Islet of Langerhans (tissue), 1 donor: ENCODE results near the gene CAMLG.
"Not testable (repeated sequence)": the region's sequence is repeated elsewhere in the genome, so short reads cannot be mapped to it uniquely, and the experiment has no call there.

Source experiments
- FAIRE-seq: peaks from one replicate; lab custom pipeline; 2011; peaks lifted over from hg19 to GRCh38; lab: Jason Lieb, UNC

CAMLG gene

GRCh38 chr5:134738133-134738962 lies at the start of gene CAMLG:
TSS of gene CAMLG (plus strand) at chr5:134738548. CDS start at chr5:134738621, 73 bp downstream.
- FAIRE-seq = no peak

GRCh38 chr5:134690144-134690543 lies 48.2 kb upstream of the CAMLG start:
- FAIRE-seq = not testable (repeated sequence)

GRCh38 chr5:134692722-134693121 lies 45.6 kb upstream of the CAMLG start:
- FAIRE-seq = no peak

DNA sequence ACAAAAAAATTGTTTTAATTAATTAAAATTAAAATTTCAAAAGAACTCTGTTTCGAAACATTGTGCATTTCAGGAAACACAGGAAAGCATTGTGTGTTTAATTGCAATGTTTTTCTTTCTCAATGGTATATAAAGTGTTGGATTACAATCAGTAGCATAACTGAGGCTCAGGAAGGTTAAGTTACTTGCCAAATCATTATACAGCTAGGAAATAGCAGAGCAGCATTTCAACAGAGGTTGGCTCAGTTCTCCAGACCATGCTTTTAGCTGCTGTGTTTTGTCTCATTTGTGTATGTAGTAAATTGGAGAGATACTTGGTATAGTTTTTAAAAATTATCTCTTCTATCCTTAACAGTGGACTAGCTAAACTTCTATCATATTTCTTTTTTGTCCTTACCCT lies 30.0 kb upstream of the CAMLG start:
- no peak for FAIRE-seq

- no peak for FAIRE-seq
These were observed 24.2 kb upstream of the CAMLG start for GRCh38 chr5:134714120-134714519.

DNA sequence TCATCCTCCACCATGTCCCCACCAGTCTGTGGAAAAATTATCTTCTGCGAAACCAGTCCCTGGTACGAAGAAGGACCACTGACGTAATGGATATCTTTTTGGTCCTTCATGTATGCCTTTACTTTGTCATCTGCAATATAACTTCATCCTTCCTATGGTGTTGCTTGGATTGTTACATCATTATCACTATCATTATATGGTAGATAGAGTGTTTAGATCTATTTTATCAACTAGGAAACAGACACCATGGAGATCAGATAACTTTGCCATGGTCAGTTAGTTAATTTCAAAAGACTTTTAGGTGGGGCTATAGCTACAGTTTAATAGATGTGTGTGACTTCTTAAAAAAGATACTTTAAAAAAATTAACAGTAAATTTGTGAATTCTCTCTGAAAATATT lies 23.8 kb upstream of the CAMLG start:
- no peak for FAIRE-seq

DNA sequence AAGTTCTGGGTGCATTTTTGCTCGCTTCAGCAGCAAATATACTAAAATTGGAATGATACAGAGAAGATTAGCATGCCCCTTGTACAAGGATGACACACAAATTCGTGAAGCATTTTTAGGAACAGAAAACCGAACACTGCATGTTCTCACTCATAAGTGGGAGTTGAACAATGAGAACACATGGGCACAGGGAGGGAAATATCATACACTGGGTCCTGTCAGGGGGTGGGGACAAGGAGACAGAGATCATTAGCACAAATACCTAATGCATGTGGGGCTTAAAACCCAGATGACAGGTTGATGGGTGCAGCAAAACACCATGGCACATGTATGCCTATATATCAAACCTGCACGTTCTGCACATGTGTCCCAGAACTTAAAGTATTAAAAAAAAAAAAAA lies 22.9 kb upstream of the CAMLG start:
- not testable (repeated sequence) for FAIRE-seq

DNA sequence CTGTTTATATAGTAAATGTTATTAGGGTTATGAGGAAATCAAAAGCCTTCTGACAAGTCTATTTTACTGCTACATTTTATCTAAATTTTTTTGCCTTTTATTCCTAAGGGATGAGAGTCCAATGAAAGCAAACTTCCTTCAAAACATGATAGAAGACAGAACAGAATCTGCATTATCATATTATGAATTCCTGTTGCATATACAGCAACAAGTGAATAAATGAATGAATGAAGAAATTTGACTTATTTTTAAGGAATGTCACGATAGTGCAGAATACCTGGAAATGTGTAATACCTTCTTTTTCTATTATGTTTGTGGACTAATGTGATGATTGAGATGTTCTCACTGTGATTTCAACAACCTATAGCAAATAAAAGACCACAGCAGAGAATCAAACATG lies 13.5 kb upstream of the CAMLG start:
- FAIRE-seq = no peak

GRCh38 chr5:134732819-134733218 lies 5.5 kb upstream of the CAMLG start:
- FAIRE-seq = no peak

DNA sequence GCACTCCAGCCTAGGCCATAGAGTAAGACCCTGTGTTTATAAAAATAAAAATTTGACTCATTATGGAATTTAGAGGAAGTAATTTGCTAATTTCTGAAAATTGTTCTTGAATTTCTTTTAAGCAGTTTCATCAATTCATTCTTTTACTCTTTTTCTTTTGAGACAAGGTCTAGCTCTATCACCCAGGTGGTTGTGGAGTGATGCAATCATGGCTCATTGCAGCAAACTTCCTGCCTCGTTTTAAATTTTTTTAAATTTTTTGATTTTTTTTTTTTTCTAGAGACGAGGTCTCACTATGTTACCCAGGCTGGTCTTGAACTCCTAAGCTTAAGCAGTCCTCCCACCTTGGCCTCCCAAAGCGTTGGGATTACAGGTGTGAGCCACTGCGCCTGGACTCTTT lies 3.1 kb upstream of the CAMLG start:
- FAIRE-seq = no peak

DNA sequence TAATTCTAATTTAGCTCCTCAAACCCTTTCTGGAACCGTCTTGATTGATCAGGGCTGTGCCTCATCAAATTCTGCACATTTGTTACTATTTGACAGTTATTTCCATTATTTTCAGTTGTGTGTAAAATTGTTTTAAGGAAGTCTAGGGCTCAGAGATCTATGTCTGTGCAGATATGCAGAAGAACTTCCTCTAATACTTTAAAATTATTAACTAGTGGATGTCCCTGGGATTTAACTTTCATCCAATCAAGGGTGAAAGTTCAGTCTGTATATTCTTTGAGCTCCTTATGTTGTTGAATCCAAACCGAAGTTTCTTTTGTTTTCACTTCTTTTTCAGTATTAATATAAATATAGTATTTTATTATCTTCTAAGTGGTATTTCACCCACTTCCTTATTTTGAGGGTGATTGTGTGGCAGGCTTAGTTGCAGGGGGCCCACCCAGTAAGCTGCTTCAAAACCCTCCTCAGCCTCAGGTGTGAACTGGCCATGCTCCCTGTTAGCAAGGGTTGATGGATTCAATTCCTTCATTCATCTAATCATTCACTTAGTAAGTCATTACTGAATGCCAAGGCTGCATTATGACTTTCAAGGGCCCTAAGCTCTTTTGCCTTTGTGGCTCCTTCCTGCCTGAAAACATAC lies 2.1 kb upstream of the CAMLG start:
- no peak for FAIRE-seq

GRCh38 chr5:134738963-134739661 lies 764 bp downstream of the CAMLG start:
- no peak for FAIRE-seq

- FAIRE-seq = no peak
These were observed 2.7 kb downstream of the CAMLG start for GRCh38 chr5:134741052-134741451.

DNA sequence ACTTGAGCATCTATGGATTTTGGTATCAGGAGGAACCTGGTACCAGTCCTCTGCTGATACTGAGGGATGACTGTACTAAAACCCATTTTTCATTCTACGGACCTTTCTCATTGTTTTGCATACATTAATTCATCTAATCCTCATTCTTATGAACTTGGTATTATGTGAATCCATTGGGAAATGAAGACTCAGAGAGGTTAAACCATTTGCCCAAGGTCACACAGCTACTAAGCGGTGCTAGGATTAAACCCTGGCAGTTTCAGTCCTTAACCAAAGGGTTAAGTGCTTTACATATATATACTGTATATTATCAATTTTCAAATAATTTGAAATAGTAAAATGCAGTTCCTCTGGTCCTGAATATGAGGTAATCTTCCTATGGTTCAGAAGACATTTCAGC lies 3.8 kb downstream of the CAMLG start:
- no peak for FAIRE-seq

GRCh38 chr5:134749415-134749814 lies 11.1 kb downstream of the CAMLG start:
- no peak for FAIRE-seq

- FAIRE-seq = no peak
These were observed 19.8 kb downstream of the CAMLG start for GRCh38 chr5:134758176-134758503.

DNA sequence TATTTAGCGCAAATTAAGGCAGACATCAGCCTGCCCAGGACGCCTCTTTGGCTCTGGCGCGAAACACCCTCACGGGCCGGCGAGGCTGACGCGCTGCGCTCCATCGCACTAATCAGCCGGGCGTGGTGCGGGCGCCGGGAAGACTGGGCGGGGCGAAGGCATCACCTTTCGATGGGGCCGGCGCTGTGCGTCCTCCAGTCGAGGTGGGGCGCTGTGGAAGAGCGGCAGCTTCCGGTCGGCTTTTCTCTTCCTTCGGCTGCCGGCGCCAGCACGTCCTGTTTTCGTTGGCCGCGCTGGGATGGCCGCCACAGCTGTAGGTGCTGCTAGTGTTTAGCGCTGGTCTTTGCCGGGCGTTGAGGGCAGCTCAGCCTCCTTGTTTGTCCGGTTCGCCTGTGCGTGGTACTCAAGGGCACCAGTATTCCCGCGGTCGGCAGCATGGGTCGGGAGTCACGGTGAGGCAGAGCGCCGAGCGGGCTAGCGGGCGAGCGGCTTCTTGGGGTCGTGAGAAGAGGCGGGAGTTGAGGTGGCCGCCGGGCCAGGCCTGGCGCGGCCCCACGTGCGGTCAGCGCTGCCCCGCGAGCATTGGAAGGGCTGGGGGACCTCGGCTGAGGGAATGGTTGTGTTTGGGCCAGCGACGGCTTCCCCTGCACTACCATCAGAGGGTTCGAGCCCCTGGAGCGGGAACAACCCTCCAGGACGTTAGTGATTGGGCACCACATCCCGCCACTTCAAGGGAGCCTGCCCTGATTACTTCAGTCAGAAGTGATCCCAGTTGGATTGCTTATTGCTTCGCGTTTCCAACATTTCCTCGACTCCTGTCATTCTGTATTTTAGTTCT lies 20.4 kb downstream of the CAMLG start, which contains the start of gene DDX46:
TSS of gene DDX46 (plus strand) at position 276 of the 838 bp plus-strand sequence. CDS start at position 436, 160 bp downstream.
- no peak for FAIRE-seq

DNA sequence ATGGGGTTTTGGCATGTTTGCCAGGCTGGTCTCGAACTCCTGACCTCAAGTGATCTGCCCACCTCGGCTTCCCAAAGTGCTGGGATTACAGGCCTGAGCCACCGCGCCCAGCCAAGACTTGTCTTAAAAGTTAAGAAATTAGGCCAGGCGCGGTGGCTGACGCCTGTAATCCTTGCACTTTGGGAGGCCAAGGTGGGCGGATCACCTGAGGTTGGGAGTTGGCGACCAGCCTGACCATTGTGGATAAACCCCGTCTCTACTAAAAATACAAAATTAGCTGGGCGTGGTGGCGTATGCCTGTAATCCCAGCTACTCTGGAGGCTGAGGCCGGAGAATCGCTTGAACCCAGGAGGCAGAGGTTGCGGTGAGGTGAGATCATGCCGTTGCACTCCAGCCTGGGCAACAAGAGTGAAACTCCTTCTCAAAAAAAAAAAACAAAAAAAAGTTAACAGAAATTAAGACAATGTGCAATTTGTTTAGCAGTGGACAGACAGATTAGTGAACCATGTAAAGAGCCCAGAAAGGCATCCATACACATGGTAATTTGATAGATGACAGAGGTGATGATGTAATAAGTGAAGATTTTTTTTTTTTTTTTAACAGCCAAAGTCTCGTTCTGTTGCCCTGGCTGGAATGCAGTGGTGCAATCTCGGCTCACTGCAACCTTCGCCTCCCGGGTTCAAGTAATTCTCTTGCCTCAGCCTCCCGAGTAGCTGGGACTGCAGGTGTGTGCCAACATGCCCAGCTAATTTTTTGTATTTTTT lies 29.4 kb downstream of the CAMLG start:
- FAIRE-seq = not testable (repeated sequence)

DNA sequence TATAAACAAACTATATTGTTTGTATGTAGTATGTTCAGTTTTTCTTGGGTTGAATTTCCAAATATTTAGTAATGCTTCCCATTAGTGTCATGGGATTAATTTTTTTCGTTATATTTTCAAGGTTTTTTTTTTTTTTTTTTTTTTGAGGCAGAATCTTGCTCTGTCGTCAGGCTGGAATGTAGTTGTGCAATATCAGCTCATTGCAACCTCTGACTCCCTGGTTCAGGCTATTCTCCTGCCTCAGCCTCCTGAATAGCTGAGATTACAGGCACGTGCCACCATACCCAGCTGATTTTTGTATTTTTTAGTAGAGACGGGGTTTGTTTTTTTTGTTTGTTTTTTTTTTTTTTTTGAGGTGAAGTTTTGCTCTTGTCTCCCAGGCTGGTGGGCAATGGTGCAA lies 30.9 kb downstream of the CAMLG start:
- FAIRE-seq = no peak

DNA sequence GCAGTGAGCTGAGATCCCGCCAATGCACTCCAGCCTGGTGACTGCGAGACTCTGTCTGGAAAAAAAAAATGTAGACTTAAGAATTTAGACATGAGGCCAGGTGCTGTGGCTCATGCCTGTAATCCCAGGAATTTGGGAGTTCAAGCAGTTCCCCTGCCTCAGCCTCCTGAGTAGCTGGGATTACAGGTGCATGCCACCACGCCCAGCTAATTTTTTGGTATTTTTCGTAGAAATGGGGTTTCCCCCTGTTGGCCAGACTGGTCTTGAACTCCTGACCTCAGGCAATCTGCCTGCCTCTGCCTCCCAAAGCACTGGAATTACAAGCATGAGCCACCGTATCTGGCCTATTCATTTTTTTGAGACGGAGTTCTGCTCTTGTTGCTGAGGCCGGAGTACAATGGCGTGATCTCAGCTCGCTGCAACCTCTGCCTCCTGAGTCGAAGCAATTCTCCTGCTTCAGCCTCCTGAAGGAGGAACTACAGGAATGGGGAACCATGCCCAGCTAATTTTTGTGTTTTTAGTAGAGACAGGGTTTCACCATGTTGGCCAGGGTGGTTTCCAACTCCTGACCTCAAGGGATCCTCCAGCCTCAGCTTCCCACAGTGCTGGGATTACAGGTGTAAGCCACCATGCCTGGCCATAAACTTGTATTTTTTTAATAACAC lies 34.2 kb downstream of the CAMLG start:
- FAIRE-seq = no peak

DNA sequence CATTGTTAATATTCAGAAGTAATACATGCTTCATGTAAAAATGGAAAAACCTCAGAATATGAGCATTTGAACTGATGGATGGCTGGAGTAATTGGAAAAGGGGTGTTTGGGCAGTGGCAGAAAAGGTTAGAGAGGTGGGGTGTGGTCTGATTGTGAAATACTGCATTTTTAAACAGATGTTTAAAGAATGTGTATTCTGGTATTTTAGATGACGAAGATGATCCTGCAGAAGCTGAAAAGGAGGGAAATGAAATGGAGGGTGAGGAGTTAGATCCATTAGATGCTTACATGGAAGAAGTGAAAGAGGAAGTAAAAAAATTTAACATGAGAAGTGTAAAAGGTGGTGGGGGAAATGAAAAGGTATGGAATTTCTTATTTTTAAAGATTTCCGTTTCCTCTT lies 39.0 kb downstream of the CAMLG start:
- FAIRE-seq = no peak
